Right atrium auricular region (tissue), 2 donors: ENCODE data around the gene GMPS. TPM values are rescaled to one million over a fixed set of nuclear protein-coding genes. Genes with fewer than 3 reads are reported as not detected.

ENCODE experiments used
- DNase-seq: peaks from one replicate; pipeline ENCODE4 v3.0.0-alpha.2; 2019; ENCODE audit warnings: low spot score
- H3K27ac ChIP-seq, 2 donors: fragments of 200-600 bp; sonication (generic); 1 replicate in 1 of 2; 2 replicates in 1 of 2; pipeline ENCODE4 v1.5.1; 2016 to 2019
- H3K27me3 ChIP-seq, 2 donors: fragments of 200-600 bp; sonication (generic); one replicate each; pipeline versions ENCODE4 v1.5.1 to v1.6.0; 2017 to 2019
- H3K36me3 ChIP-seq: fragments of 200-600 bp; sonication (generic); one replicate; pipeline ENCODE4 v1.5.1; 2016
- H3K4me1 ChIP-seq, 2 donors: fragments of 200-600 bp; sonication (generic); one replicate each; pipeline versions ENCODE4 v1.5.1 to v1.6.0; 2017 to 2019
- H3K4me3 ChIP-seq, 2 donors: fragments of 200-600 bp; sonication (generic); 1 replicate in 1 of 2; 2 replicates in 1 of 2; pipeline ENCODE4 v1.5.1; 2017 to 2019; ENCODE audit warnings: mild to moderate bottlenecking in 1 of 2, moderate library complexity in 1 of 2
- H3K9me3 ChIP-seq, 2 donors: fragments of 200-600 bp; sonication (generic); one replicate each; pipeline ENCODE4 v1.5.1; 2019
- CTCF ChIP-seq, 2 donors: fragments of 200-600 bp; sonication (generic); IDR thresholded peaks; one replicate each; pipeline ENCODE4 v1.5.1; 2019; ENCODE audit warnings: antibody characterized with exemption in 2 of 2
- total RNA-seq, 2 donors: library from RNA; depleted of rRNA; stranded (reverse); fragments of >200 nt; gene quantifications; one replicate each; pipeline ENCODE4 v1.1.0, GENCODE V29; 2016

The GMPS gene
- total RNA-seq, 2 donors from 2014 or later, result 22.2 to 22.9 TPM

GRCh38 chr3:155941354-155941753, 70.9 kb downstream of the GMPS start:
- peaks cover 26% of the 10 kb centered on the region for H3K36me3 ChIP-seq
- no peak overlapping the region for H3K4me3 ChIP-seq
- H3K9me3 ChIP-seq, result no peaks in the 10 kb centered on the region
- no peaks in the 10 kb centered on the region for H3K4me1 ChIP-seq
- TF ChIP-seq CTCF (IDR thresholded peaks at IDR 0.05), result no peak
- no peaks in the 10 kb centered on the region for H3K27me3 ChIP-seq
- no peak overlapping the region for H3K27ac ChIP-seq
- no peak for DNase-seq

DNA sequence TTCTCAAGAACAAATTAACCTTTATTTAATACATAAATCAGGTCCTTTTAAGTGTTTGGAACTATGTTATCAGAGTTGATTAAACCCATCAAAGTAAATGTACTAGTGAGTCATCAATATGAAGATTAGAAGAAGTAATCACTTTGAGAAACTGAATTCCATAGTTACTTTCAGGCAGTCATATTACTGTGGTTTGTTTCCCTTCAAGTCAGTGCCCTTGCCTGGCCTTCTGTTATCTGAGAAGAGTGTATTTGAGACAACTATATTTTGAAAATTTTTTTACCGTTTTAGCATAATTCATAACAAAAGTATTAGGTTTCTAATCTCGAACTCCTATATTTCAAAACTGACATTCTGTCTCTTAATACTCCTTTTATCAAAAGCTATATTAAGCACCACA, 73.6 kb downstream of the GMPS start:
- DNase-seq, result no peak
- no peaks in the 10 kb centered on the region for H3K27me3 ChIP-seq
- H3K27ac ChIP-seq, result no peak overlapping the region
- no peaks in the 10 kb centered on the region for H3K4me1 ChIP-seq
- no peak overlapping the region for H3K4me3 ChIP-seq
- no peak for TF ChIP-seq CTCF (IDR thresholded peaks at IDR 0.05)
- H3K9me3 ChIP-seq, result no peaks in the 10 kb centered on the region
- no peaks in the 10 kb centered on the region for H3K36me3 ChIP-seq

GRCh38 chr3:155946178-155946577, 75.7 kb downstream of the GMPS start:
- Histone ChIP-seq H3K36me3 (no peaks in the 10 kb centered on the region), H3K27me3 (no peaks in the 10 kb centered on the region), H3K4me3 (no peak overlapping the region), H3K9me3 (no peaks in the 10 kb centered on the region), H3K27ac (no peak overlapping the region), H3K4me1 (no peaks in the 10 kb centered on the region)
- no peak for DNase-seq
- TF ChIP-seq CTCF (IDR thresholded peaks at IDR 0.05), result no peak

DNA sequence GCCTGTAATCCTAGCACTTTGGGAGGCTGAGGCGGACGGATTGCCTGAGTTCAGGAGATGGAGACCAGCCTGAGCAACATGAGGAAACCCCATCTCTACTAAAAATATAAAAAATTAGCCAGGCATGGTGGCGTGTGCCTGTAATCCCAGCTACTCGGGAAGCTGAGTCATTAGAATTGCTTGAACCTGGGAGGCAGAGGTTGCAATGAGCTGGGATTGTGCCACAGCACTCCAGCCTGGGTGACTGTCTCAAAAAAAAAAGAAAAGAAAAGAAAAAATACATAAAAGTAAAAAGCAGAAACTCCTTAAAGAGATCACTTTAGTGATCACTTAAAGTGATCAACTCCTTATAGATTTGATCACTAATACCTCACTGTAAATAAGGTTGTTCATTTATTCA, 78.0 kb downstream of the GMPS start:
- DNase-seq, result no peak
- no peak overlapping the region for H3K27ac ChIP-seq
- no peaks in the 10 kb centered on the region for H3K27me3 ChIP-seq
- H3K4me1 ChIP-seq, result no peaks in the 10 kb centered on the region
- TF ChIP-seq CTCF (IDR thresholded peaks at IDR 0.05), result no peak
- H3K4me3 ChIP-seq, result no peak overlapping the region
- H3K9me3 ChIP-seq, result no peaks in the 10 kb centered on the region
- H3K36me3 ChIP-seq, result no peaks in the 10 kb centered on the region

- H3K4me1 ChIP-seq, result no peaks in the 10 kb centered on the region
- H3K27me3 ChIP-seq, result no peaks in the 10 kb centered on the region
- H3K36me3 ChIP-seq, result no peaks in the 10 kb centered on the region
- no peaks in the 10 kb centered on the region for H3K9me3 ChIP-seq
- TF ChIP-seq CTCF (IDR thresholded peaks at IDR 0.05), result no peak
- no peak for DNase-seq
- H3K4me3 ChIP-seq, result no peak overlapping the region
- H3K27ac ChIP-seq, result no peak overlapping the region
These were observed 79.2 kb downstream of the GMPS start for GRCh38 chr3:155949453-155950217.
